Skeletal muscle satellite cell (primary cell): ENCODE measurements around the gene HBEGF.

Source experiments
- H3K27me3 ChIP-seq: 2 replicates; pipeline ENCODE4 v1.7.0; 2013; ENCODE audit warnings: low read length; ENCODE audit not compliant: control insufficient read depth, insufficient read depth
- H3K36me3 ChIP-seq: 2 replicates; pipeline ENCODE4 v1.7.0; 2013; ENCODE audit warnings: mild to moderate bottlenecking, control low read depth, low read length; ENCODE audit not compliant: insufficient read depth
- H3K4me1 ChIP-seq: 2 replicates; pipeline ENCODE4 v1.7.0; 2013; ENCODE audit warnings: low read length; ENCODE audit not compliant: control insufficient read depth, insufficient read depth
- H3K4me2 ChIP-seq: 2 replicates; pipeline ENCODE4 v1.7.0; 2013; ENCODE audit warnings: mild to moderate bottlenecking, low read length
- H3K4me3 ChIP-seq: 2 replicates; pipeline ENCODE4 v1.7.0; 2013; ENCODE audit warnings: low read length
- H3K9ac ChIP-seq: 2 replicates; pipeline ENCODE4 v1.7.0; 2013; ENCODE audit warnings: mild to moderate bottlenecking, low read depth, low read length, moderate library complexity
- H3K9me3 ChIP-seq: replicated peaks from 2 replicates; pipeline ENCODE4 v1.7.0; 2013; ENCODE audit warnings: mild to moderate bottlenecking, control low read depth, low read length

Gene HBEGF

GRCh38 chr5:140328036-140328764 lies 18.2 kb downstream of the HBEGF start:
- peaks cover 35% of the 10 kb centered on the region for H3K4me1 ChIP-seq
- H3K4me2 ChIP-seq: peak overlapping the region; percentile 10
- H3K9ac ChIP-seq: no peak overlapping the region
- no peaks in the 10 kb centered on the region for H3K27me3 ChIP-seq
- H3K4me3 ChIP-seq: no peak overlapping the region
- peaks cover 15% of the 10 kb centered on the region for H3K36me3 ChIP-seq
- no peaks in the 10 kb centered on the region for H3K9me3 ChIP-seq

DNA sequence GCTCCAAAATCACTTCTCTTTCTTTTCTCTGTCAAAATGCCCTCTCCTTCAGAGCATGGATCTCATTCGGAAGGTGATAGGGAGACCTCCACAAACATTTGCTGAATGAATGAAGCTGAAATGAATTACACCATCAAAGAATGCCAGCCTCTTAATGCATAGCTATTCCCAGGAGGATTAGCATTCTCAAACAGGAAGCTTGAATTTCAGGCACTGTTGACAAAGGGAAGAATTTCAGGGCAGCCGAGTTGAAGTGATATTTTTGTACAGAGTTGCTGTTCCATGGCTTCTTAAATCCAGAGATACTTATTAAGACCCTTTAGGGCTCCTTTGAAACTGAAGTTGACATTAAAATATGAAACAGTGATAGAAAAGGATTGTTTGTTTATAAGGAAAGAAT lies 18.8 kb downstream of the HBEGF start:
- Histone ChIP-seq H3K4me3 (no peak overlapping the region), H3K4me1 (peaks cover 39% of the 10 kb centered on the region), H3K4me2 (peak overlapping the region; percentile 10), H3K9me3 (no peaks in the 10 kb centered on the region), H3K27me3 (no peaks in the 10 kb centered on the region), H3K36me3 (peaks cover 9% of the 10 kb centered on the region), H3K9ac (peak overlapping the region; percentile 4)

GRCh38 chr5:140325486-140325885 lies 20.9 kb downstream of the HBEGF start:
- Histone ChIP-seq H3K9me3 (no peaks in the 10 kb centered on the region), H3K36me3 (no peaks in the 10 kb centered on the region), H3K27me3 (no peaks in the 10 kb centered on the region), H3K4me3 (no peak overlapping the region), H3K4me2 (peak overlapping the region; percentile 75), H3K4me1 (peaks cover 50% of the 10 kb centered on the region), H3K9ac (peak overlapping the region; percentile 85)

- H3K9ac ChIP-seq: peak overlapping the region; percentile 85
Measured at GRCh38 chr5:140324617-140325241, 21.7 kb downstream of the HBEGF start.

DNA sequence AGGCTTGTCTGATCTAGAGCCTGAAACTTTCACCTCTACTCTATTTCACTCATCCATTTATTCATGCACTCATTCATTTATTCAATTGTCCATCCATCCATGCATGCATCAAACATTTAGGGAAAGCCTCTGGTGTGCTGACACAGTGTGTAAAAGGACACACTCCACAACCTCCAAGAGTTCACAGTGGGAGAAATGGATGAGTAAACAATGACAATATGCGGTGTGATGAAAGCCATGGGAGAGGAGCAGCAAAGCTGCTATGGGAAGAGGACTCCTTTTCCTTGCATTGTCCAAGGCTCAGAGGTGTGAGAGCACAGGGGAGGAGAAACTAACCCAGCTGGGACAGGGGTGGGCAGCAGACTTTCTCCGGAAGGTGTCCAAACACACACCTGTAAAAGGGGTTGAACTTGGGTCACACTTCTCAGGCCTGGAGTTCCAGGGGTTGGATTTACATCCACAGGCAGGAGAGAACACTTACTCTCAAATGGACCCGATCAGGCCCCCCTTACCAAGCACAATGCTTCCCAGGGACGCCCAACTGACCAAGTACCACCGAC lies 22.3 kb downstream of the HBEGF start:
- peak overlapping the region; percentile 75 for H3K4me2 ChIP-seq
- no peaks in the 10 kb centered on the region for H3K36me3 ChIP-seq
- H3K4me3 ChIP-seq: peak overlapping the region; percentile 1
- H3K4me1 ChIP-seq: peaks cover 50% of the 10 kb centered on the region
- H3K9me3 ChIP-seq: no peaks in the 10 kb centered on the region
- no peaks in the 10 kb centered on the region for H3K27me3 ChIP-seq
- peak overlapping the region; percentile 85 for H3K9ac ChIP-seq

More at GRCh38 chr5:140324617-140325241, 21.7 kb downstream of the HBEGF start:
- Histone ChIP-seq H3K4me3 (peak overlapping the region; percentile 17), H3K4me2 (peak overlapping the region; percentile 75), H3K27me3 (no peaks in the 10 kb centered on the region), H3K9me3 (no peaks in the 10 kb centered on the region), H3K36me3 (no peaks in the 10 kb centered on the region), H3K4me1 (peaks cover 50% of the 10 kb centered on the region)

DNA sequence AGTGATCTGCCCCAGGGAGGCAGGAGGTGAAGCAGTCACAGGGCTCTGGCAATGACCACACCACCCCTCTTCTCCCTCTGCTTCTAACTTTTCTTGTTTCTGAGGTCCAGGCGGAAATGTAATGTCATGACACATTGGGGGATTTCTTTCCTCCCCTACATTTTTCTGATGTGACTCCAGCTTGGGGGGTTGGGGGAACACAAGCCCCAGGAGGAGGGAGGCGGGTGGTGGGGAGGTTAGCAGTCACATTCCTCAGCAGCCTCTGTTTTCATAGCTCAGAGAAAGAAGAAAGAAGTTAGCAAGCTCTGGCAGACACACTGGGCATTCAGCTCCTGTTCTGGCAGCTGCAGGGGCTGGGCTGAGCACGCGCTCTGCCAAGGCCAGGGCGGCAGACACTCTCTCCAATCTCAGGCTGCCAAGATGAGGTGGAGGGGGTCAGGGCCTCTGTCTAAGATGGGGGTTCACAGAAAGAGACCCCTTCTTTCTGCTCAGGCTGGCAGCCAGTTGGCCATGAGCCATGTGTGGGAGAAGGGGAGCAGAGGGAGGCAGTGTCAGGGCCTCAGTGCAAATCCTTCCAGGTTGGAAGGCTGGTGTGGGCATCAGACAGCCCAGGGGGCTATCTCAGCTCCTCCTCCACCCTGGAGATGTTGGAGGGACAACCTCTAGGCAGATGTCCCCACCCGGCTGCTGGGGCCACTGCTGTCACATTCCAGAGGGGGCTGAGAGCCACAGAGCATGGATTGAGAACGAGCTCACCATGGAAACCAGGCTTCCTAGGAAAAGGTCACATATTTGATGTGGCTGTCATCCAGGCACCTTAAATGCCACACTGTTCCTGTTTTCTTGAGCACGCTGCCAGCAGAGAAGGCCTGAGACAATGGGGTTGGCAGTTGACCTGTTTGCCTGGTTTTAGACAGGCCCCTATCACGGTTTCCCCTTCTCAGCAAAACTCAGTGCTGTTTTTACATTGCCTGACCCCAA lies 23.4 kb downstream of the HBEGF start:
- no peaks in the 10 kb centered on the region for H3K9me3 ChIP-seq
- H3K36me3 ChIP-seq: no peaks in the 10 kb centered on the region
- peak overlapping the region; percentile 52 for H3K4me3 ChIP-seq
- H3K27me3 ChIP-seq: no peaks in the 10 kb centered on the region
- peaks cover 51% of the 10 kb centered on the region for H3K4me1 ChIP-seq
- peak overlapping the region; percentile 75 for H3K4me2 ChIP-seq
- peak overlapping the region; percentile 85 for H3K9ac ChIP-seq

DNA sequence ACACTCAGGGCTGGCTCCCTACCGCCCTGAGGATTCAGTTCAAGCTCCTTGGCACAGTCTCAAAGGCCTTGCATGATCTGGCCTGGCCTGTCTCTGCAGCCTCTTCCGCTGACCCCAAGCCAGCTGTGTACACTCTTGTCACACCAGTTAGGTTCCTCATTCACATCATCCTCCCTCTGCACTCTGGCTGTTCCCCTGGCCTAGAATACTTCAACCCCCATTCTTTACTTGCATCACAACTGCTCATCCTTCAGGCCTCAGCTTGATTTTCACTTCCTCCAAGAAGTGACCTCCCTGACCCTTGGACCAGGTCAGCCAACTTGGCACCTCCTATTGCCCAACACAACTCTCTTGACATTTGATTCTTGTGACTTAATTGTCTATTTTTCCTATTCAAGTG lies 24.6 kb downstream of the HBEGF start:
- H3K4me2 ChIP-seq: peak overlapping the region; percentile 34
- peaks cover 48% of the 10 kb centered on the region for H3K4me1 ChIP-seq
- no peaks in the 10 kb centered on the region for H3K36me3 ChIP-seq
- no peaks in the 10 kb centered on the region for H3K27me3 ChIP-seq
- H3K9me3 ChIP-seq: no peaks in the 10 kb centered on the region
- H3K9ac ChIP-seq: peak overlapping the region; percentile 67
- H3K4me3 ChIP-seq: no peak overlapping the region

- Histone ChIP-seq H3K9ac (no peak overlapping the region), H3K36me3 (no peaks in the 10 kb centered on the region), H3K9me3 (no peaks in the 10 kb centered on the region), H3K4me1 (peaks cover 40% of the 10 kb centered on the region), H3K4me2 (no peak overlapping the region), H3K27me3 (no peaks in the 10 kb centered on the region), H3K4me3 (no peak overlapping the region)
Measured at GRCh38 chr5:140319833-140320232, 26.6 kb downstream of the HBEGF start.

DNA sequence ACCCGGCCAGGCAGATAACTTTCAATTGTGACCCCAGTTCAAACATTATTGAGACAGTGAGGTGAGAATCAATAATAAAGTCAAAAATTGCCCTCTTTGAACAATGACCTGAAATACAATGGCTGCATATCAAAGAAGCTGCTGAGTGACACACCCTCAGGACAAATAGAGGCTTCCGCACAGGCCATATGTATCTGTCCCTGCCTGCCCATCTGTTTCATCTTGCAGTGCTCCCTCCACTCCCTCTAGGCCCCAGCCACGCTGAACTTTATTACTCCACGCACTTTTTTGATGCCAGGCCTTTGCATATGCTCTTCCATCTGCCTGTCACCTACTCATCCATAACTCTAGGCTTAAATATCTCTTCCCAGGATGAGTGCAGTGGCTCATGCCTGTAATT lies 27.6 kb downstream of the HBEGF start:
- Histone ChIP-seq H3K4me2 (no peak overlapping the region), H3K9me3 (no peaks in the 10 kb centered on the region), H3K27me3 (no peaks in the 10 kb centered on the region), H3K9ac (no peak overlapping the region), H3K4me1 (peaks cover 32% of the 10 kb centered on the region), H3K4me3 (no peak overlapping the region), H3K36me3 (no peaks in the 10 kb centered on the region)

- Histone ChIP-seq H3K9ac (peak overlapping the region; percentile 28), H3K36me3 (no peaks in the 10 kb centered on the region), H3K4me3 (peak overlapping the region; percentile 18), H3K9me3 (no peaks in the 10 kb centered on the region), H3K4me1 (peaks cover 32% of the 10 kb centered on the region), H3K27me3 (no peaks in the 10 kb centered on the region), H3K4me2 (peak overlapping the region; percentile 35)
Measured at GRCh38 chr5:140317859-140318258, 28.5 kb downstream of the HBEGF start.

GRCh38 chr5:140312791-140313189 lies 33.6 kb downstream of the HBEGF start:
- no peaks in the 10 kb centered on the region for H3K9me3 ChIP-seq
- H3K27me3 ChIP-seq: no peaks in the 10 kb centered on the region
- peaks cover 41% of the 10 kb centered on the region for H3K4me1 ChIP-seq
- H3K4me2 ChIP-seq: peak overlapping the region; percentile 51
- no peak overlapping the region for H3K4me3 ChIP-seq
- H3K36me3 ChIP-seq: no peaks in the 10 kb centered on the region
- H3K9ac ChIP-seq: peak overlapping the region; percentile 73
